Measurements from ENCODE around the gene EFCAB12.

EFCAB12 gene

DNA sequence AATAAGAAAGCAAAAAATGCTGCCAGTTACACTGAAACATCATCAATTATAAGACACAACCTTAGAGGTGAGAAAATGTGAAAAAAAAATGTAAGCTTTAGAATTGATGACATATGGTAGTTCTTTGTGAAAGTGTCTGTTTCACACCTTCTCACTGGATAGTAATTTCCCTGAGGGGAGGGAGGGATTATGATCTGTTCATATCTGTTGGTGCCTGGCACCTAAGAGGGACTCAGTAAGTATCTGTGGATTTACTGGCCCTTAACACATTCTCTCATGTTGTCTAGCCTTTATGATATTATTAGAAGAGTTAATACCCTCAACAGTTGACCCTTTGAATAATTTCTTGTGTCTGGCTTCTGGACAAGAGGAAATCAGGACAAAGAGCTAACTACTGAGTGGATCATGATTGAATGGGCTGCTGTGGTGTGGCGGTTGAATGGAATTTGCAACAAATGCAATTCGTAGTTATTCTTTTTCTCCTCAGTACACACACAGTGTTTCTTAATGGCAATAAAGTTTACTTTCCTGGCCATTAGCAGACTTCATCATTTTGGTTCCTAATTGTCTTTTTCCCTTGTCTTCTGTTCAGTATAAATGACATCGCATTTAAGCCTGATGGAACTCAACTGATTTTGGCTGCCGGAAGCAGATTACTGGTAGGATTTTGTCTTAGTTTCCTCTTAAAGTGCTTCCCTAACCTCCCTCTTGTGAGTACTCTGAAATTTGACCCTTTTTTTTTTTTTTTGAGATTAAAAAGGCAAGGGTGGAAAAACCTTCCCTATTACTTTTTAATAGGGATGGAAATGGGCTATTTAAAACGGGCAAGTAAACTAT is 21.1 kb upstream of the EFCAB12 start:
- TF ChIP-seq EP300 (IDR thresholded peaks at IDR 0.05; ENCODE audit: borderline replicate concordance), result no peak
- TF ChIP-seq TAF1 (IDR thresholded peaks at IDR 0.05; ENCODE audit: low read depth), result no peak
- no peak for TF ChIP-seq CREB1 (IDR thresholded peaks at IDR 0.05; ENCODE audit: low read depth)
- no peak for TF ChIP-seq FOXM1 (IDR thresholded peaks at IDR 0.05; ENCODE audit: borderline replicate concordance, low read depth)
- TF ChIP-seq, protein P1, sequence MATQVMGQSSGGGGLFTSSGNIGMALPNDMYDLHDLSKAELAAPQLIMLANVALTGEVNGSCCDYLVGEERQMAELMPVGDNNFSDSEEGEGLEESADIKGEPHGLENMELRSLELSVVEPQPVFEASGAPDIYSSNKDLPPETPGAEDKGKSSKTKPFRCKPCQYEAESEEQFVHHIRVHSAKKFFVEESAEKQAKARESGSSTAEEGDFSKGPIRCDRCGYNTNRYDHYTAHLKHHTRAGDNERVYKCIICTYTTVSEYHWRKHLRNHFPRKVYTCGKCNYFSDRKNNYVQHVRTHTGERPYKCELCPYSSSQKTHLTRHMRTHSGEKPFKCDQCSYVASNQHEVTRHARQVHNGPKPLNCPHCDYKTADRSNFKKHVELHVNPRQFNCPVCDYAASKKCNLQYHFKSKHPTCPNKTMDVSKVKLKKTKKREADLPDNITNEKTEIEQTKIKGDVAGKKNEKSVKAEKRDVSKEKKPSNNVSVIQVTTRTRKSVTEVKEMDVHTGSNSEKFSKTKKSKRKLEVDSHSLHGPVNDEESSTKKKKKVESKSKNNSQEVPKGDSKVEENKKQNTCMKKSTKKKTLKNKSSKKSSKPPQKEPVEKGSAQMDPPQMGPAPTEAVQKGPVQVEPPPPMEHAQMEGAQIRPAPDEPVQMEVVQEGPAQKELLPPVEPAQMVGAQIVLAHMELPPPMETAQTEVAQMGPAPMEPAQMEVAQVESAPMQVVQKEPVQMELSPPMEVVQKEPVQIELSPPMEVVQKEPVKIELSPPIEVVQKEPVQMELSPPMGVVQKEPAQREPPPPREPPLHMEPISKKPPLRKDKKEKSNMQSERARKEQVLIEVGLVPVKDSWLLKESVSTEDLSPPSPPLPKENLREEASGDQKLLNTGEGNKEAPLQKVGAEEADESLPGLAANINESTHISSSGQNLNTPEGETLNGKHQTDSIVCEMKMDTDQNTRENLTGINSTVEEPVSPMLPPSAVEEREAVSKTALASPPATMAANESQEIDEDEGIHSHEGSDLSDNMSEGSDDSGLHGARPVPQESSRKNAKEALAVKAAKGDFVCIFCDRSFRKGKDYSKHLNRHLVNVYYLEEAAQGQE (IDR thresholded peaks at IDR 0.05; ENCODE audit: low read depth), result no peak
- TF ChIP-seq EGR1 (IDR thresholded peaks at IDR 0.05), result no peak
- no peak for TF ChIP-seq NFIC (IDR thresholded peaks at IDR 0.05)

GRCh38 chr3:129448186-129448895 is 19.9 kb upstream of the EFCAB12 start:
- peak; percentile 89 for TF ChIP-seq MAX (IDR thresholded peaks at IDR 0.05)
- no peak for TF ChIP-seq FOXM1 (IDR thresholded peaks at IDR 0.05; ENCODE audit: borderline replicate concordance, low read depth)
- TF ChIP-seq CREB1 (IDR thresholded peaks at IDR 0.05; ENCODE audit: low read depth), result no peak
- no peak for TF ChIP-seq TEAD4 (IDR thresholded peaks at IDR 0.05)
- TF ChIP-seq EGR1 (IDR thresholded peaks at IDR 0.05), result no peak
- TF ChIP-seq RAD21 (IDR thresholded peaks at IDR 0.05; ENCODE audit: low read depth), result no peak
- TF ChIP-seq, protein P1 (IDR thresholded peaks at IDR 0.05; ENCODE audit: low read depth), result no peak
- TF ChIP-seq TCF12 (IDR thresholded peaks at IDR 0.05; ENCODE audit: low read depth), result no peak
- TF ChIP-seq YY1 (IDR thresholded peaks at IDR 0.05; ENCODE audit: low read depth), result peak; percentile 85

DNA sequence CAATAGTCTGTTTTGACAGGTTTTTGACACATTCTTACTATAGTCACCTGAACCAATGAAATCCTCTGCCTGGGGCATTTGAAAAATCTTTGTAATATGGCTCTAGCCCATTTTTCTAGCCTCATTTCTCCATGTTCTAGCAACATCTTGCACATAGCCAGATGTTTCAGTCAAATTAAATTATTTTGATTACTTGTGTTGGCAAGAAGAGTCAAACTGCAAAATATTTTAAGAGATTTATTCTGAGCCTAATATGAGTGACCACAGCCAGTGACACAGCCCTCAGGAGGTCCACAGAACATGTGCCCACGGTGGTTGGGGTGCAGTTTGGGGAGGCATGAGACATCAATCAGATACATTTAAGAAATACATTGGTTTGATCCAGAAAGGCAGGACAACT is 18.5 kb upstream of the EFCAB12 start:
- TF ChIP-seq EP300 (IDR thresholded peaks at IDR 0.05; ENCODE audit: borderline replicate concordance), result no peak
- TF ChIP-seq ZBTB7A (IDR thresholded peaks at IDR 0.05; ENCODE audit: low read depth), result no peak
- TF ChIP-seq USF1 (IDR thresholded peaks at IDR 0.05), result no peak
- TF ChIP-seq MAX (IDR thresholded peaks at IDR 0.05), result no peak
- TF ChIP-seq RAD21 (IDR thresholded peaks at IDR 0.05; ENCODE audit: low read depth), result no peak
- no peak for TF ChIP-seq FOXM1 (IDR thresholded peaks at IDR 0.05; ENCODE audit: borderline replicate concordance, low read depth)
- TF ChIP-seq CREB1 (IDR thresholded peaks at IDR 0.05; ENCODE audit: low read depth), result no peak
- TF ChIP-seq TAF1 (IDR thresholded peaks at IDR 0.05; ENCODE audit: low read depth), result no peak
- TF ChIP-seq NFIC (IDR thresholded peaks at IDR 0.05), result no peak
- no peak for TF ChIP-seq YY1 (IDR thresholded peaks at IDR 0.05; ENCODE audit: low read depth)
- no peak for TF ChIP-seq CEBPB (IDR thresholded peaks at IDR 0.05)
- TF ChIP-seq TCF12 (IDR thresholded peaks at IDR 0.05; ENCODE audit: low read depth), result no peak
- TF ChIP-seq TEAD4 (IDR thresholded peaks at IDR 0.05), result no peak
- TF ChIP-seq EGR1 (IDR thresholded peaks at IDR 0.05), result no peak
- TF ChIP-seq, protein P1 (IDR thresholded peaks at IDR 0.05; ENCODE audit: low read depth), result no peak

- TF ChIP-seq ZBTB7A (IDR thresholded peaks at IDR 0.05; ENCODE audit: low read depth) (no peak), CREB1 (IDR thresholded peaks at IDR 0.05; ENCODE audit: low read depth) (no peak), TEAD4 (IDR thresholded peaks at IDR 0.05) (no peak), TCF12 (IDR thresholded peaks at IDR 0.05; ENCODE audit: low read depth) (no peak), RAD21 (IDR thresholded peaks at IDR 0.05; ENCODE audit: low read depth) (no peak), TAF1 (IDR thresholded peaks at IDR 0.05; ENCODE audit: low read depth) (no peak)
Observed at GRCh38 chr3:129445471-129445870, 17.0 kb upstream of the EFCAB12 start.
